ENCODE measurements around the gene TMEM235. TPM values are rescaled to one million over a fixed set of nuclear protein-coding genes. Genes with fewer than 3 reads are reported as not detected.

TMEM235 gene
- total and polyA plus RNA-seq, 4 donors, result not detected

- Histone ChIP-seq H3K4me3 (ENCODE audit: low read length in 2 of 2) (no peak overlapping the region), H3K9me3 (ENCODE audit: control insufficient read depth, low read length) (no peaks in the 10 kb centered on the region), H3K27ac (ENCODE audit: low read depth in 1 of 2, low read length in 2 of 2) (no peak overlapping the region), H3K36me3 (ENCODE audit: control insufficient read depth in 1 of 2, insufficient read depth in 2 of 2, low read length in 1 of 2) (no peaks in the 10 kb centered on the region), H3K4me1 (ENCODE audit: control insufficient read depth in 1 of 2, insufficient read depth in 2 of 2, low read length in 2 of 2) (no peaks in the 10 kb centered on the region), H3K27me3 (ENCODE audit: control insufficient read depth in 1 of 2, insufficient read depth in 2 of 2, low read length in 1 of 2) (no peaks in the 10 kb centered on the region)
- DNase-seq, result no peak
- no peak for ATAC-seq (ENCODE audit: low FRiP score)
- intact Hi-C loops (cut with DNase I), result no loop called here
- WGBS, 2 donors, result 84 to 87% methylated on average over 12 of the region's 12 CpGs
Observed at GRCh38 chr17:78226055-78226758, 5.2 kb upstream of the TMEM235 start.

GRCh38 chr17:78226759-78227454 is 4.5 kb upstream of the TMEM235 start:
- Histone ChIP-seq H3K27ac (ENCODE audit: low read depth in 1 of 2, low read length in 2 of 2) (no peak overlapping the region), H3K27me3 (ENCODE audit: control insufficient read depth in 1 of 2, insufficient read depth in 2 of 2, low read length in 1 of 2) (no peaks in the 10 kb centered on the region), H3K4me3 (ENCODE audit: low read length in 2 of 2) (no peak overlapping the region), H3K9me3 (ENCODE audit: control insufficient read depth, low read length) (no peaks in the 10 kb centered on the region), H3K4me1 (ENCODE audit: control insufficient read depth in 1 of 2, insufficient read depth in 2 of 2, low read length in 2 of 2) (no peaks in the 10 kb centered on the region), H3K36me3 (ENCODE audit: control insufficient read depth in 1 of 2, insufficient read depth in 2 of 2, low read length in 1 of 2) (no peaks in the 10 kb centered on the region)
- DNase-seq, result no peak
- intact Hi-C loops (cut with DNase I), result no loop called here
- no peak for ATAC-seq (ENCODE audit: low FRiP score)
- 83 to 84% methylated on average over 20 of the region's 20 CpGs for WGBS, 2 donors

GRCh38 chr17:78227455-78227916 is 3.9 kb upstream of the TMEM235 start:
- DNase-seq, result no peak
- Histone ChIP-seq H3K27ac (ENCODE audit: low read depth in 1 of 2, low read length in 2 of 2) (no peak overlapping the region), H3K36me3 (ENCODE audit: control insufficient read depth in 1 of 2, insufficient read depth in 2 of 2, low read length in 1 of 2) (no peaks in the 10 kb centered on the region), H3K4me1 (ENCODE audit: control insufficient read depth in 1 of 2, insufficient read depth in 2 of 2, low read length in 2 of 2) (no peaks in the 10 kb centered on the region), H3K9me3 (ENCODE audit: control insufficient read depth, low read length) (no peaks in the 10 kb centered on the region), H3K4me3 (ENCODE audit: low read length in 2 of 2) (no peak overlapping the region), H3K27me3 (ENCODE audit: control insufficient read depth in 1 of 2, insufficient read depth in 2 of 2, low read length in 1 of 2) (no peaks in the 10 kb centered on the region)
- no peak for ATAC-seq (ENCODE audit: low FRiP score)
- WGBS, 2 donors, result 88% methylated on average over 10 of the region's 10 CpGs
- intact Hi-C loops (cut with DNase I), result no loop called here

GRCh38 chr17:78228176-78228575 is 3.3 kb upstream of the TMEM235 start:
- Histone ChIP-seq H3K36me3 (ENCODE audit: control insufficient read depth in 1 of 2, insufficient read depth in 2 of 2, low read length in 1 of 2) (no peaks in the 10 kb centered on the region), H3K9me3 (ENCODE audit: control insufficient read depth, low read length) (no peaks in the 10 kb centered on the region), H3K4me1 (ENCODE audit: control insufficient read depth in 1 of 2, insufficient read depth in 2 of 2, low read length in 2 of 2) (no peaks in the 10 kb centered on the region), H3K27ac (ENCODE audit: low read depth in 1 of 2, low read length in 2 of 2) (no peak overlapping the region), H3K27me3 (ENCODE audit: control insufficient read depth in 1 of 2, insufficient read depth in 2 of 2, low read length in 1 of 2) (no peaks in the 10 kb centered on the region), H3K4me3 (ENCODE audit: low read length in 2 of 2) (no peak overlapping the region)
- intact Hi-C loops (cut with DNase I), result no loop called here
- 80 to 88% methylated on average over 4 of the region's 4 CpGs for WGBS, 2 donors
- DNase-seq (no peak), ATAC-seq (ENCODE audit: low FRiP score) (no peak)

- Histone ChIP-seq H3K27ac (ENCODE audit: low read depth in 1 of 2, low read length in 2 of 2) (no peak overlapping the region), H3K4me3 (ENCODE audit: low read length in 2 of 2) (no peak overlapping the region), H3K9me3 (ENCODE audit: control insufficient read depth, low read length) (no peaks in the 10 kb centered on the region), H3K4me1 (ENCODE audit: control insufficient read depth in 1 of 2, insufficient read depth in 2 of 2, low read length in 2 of 2) (no peaks in the 10 kb centered on the region), H3K27me3 (ENCODE audit: control insufficient read depth in 1 of 2, insufficient read depth in 2 of 2, low read length in 1 of 2) (no peaks in the 10 kb centered on the region), H3K36me3 (ENCODE audit: control insufficient read depth in 1 of 2, insufficient read depth in 2 of 2, low read length in 1 of 2) (no peaks in the 10 kb centered on the region)
- 70 to 71% methylated on average over 13 of the region's 13 CpGs for WGBS, 2 donors
- DNase-seq, result no peak
- intact Hi-C loops (cut with DNase I), result no loop called here
- no peak for ATAC-seq (ENCODE audit: low FRiP score)
Observed at GRCh38 chr17:78230252-78230962, 1.0 kb upstream of the TMEM235 start.

- intact Hi-C loops (cut with DNase I), result no loop called here
- 12 to 14% methylated on average over 38 to 55 of the region's 55 CpGs for WGBS, 2 donors
- no peak for DNase-seq
- H3K4me1 ChIP-seq (ENCODE audit: control insufficient read depth in 1 of 2, insufficient read depth in 2 of 2, low read length in 2 of 2), result no peaks in the 10 kb centered on the region
- no peak overlapping the region for H3K27ac ChIP-seq (ENCODE audit: low read depth in 1 of 2, low read length in 2 of 2)
- no peaks in the 10 kb centered on the region for H3K36me3 ChIP-seq (ENCODE audit: control insufficient read depth in 1 of 2, insufficient read depth in 2 of 2, low read length in 1 of 2)
- no peaks in the 10 kb centered on the region for H3K9me3 ChIP-seq (ENCODE audit: control insufficient read depth, low read length)
- no peak for ATAC-seq (ENCODE audit: low FRiP score)
- H3K4me3 ChIP-seq (ENCODE audit: low read length in 2 of 2), result no peak overlapping the region
- H3K27me3 ChIP-seq (ENCODE audit: control insufficient read depth in 1 of 2, insufficient read depth in 2 of 2, low read length in 1 of 2), result no peaks in the 10 kb centered on the region
Observed at GRCh38 chr17:78231991-78232858, 794 bp downstream of the TMEM235 start.

- DNase-seq, result no peak
- Histone ChIP-seq H3K4me3 (ENCODE audit: low read length in 2 of 2) (no peak overlapping the region), H3K4me1 (ENCODE audit: control insufficient read depth in 1 of 2, insufficient read depth in 2 of 2, low read length in 2 of 2) (no peaks in the 10 kb centered on the region), H3K9me3 (ENCODE audit: control insufficient read depth, low read length) (no peaks in the 10 kb centered on the region), H3K27ac (ENCODE audit: low read depth in 1 of 2, low read length in 2 of 2) (no peak overlapping the region), H3K27me3 (ENCODE audit: control insufficient read depth in 1 of 2, insufficient read depth in 2 of 2, low read length in 1 of 2) (no peaks in the 10 kb centered on the region), H3K36me3 (ENCODE audit: control insufficient read depth in 1 of 2, insufficient read depth in 2 of 2, low read length in 1 of 2) (no peaks in the 10 kb centered on the region)
- ATAC-seq (ENCODE audit: low FRiP score), result no peak
- intact Hi-C loops (cut with DNase I), result no loop called here
- WGBS, 2 donors, result 88 to 95% methylated on average over 2 of the region's 2 CpGs
Observed at GRCh38 chr17:78232859-78233173, 1.4 kb downstream of the TMEM235 start.

GRCh38 chr17:78233678-78234077 is 2.2 kb downstream of the TMEM235 start:
- 94 to 96% methylated on average over 10 of the region's 10 CpGs for WGBS, 2 donors
- Histone ChIP-seq H3K4me3 (ENCODE audit: low read length in 2 of 2) (no peak overlapping the region), H3K36me3 (ENCODE audit: control insufficient read depth in 1 of 2, insufficient read depth in 2 of 2, low read length in 1 of 2) (no peaks in the 10 kb centered on the region), H3K9me3 (ENCODE audit: control insufficient read depth, low read length) (no peaks in the 10 kb centered on the region), H3K27ac (ENCODE audit: low read depth in 1 of 2, low read length in 2 of 2) (no peak overlapping the region), H3K27me3 (ENCODE audit: control insufficient read depth in 1 of 2, insufficient read depth in 2 of 2, low read length in 1 of 2) (no peaks in the 10 kb centered on the region), H3K4me1 (ENCODE audit: control insufficient read depth in 1 of 2, insufficient read depth in 2 of 2, low read length in 2 of 2) (no peaks in the 10 kb centered on the region)
- DNase-seq, result no peak
- ATAC-seq (ENCODE audit: low FRiP score), result no peak
- intact Hi-C loops (cut with DNase I), result no loop called here
